Measurements from ENCODE around the gene FNBP1. TPM values are rescaled to one million over a fixed set of nuclear protein-coding genes. Genes with fewer than 3 reads are reported as not detected.
"Not testable (repeated sequence)": the region's sequence is repeated elsewhere in the genome, so short reads cannot be mapped to it uniquely, and the experiment has no call there.

Gene FNBP1
- total RNA-seq, 2 experiments from 2014 or later = 153 to 167 TPM

- H3K36me3 Mint-ChIP-seq = peaks cover 50% of the 10 kb centered on the region
- H3K27me3 Mint-ChIP-seq = no peaks in the 10 kb centered on the region
- H3K4me3 Mint-ChIP-seq = no peak overlapping the region
- H3K4me1 Mint-ChIP-seq = peaks cover 29% of the 10 kb centered on the region
- DNase-seq (peak; percentile 8), ATAC-seq (no peak)
- no peak overlapping the region for H3K27ac Mint-ChIP-seq
- CTCF ChIA-PET = interaction anchor here (1.1 to 4.1 kb wide), 3 partner anchors 8 to 235 kb away, joined by 3 to 11 read pairs (median 3); no protein-coding TSS in a partner anchor
- no peaks in the 10 kb centered on the region for H3K9me3 Mint-ChIP-seq (ENCODE audit: low read depth)
Measured at GRCh38 chr9:129972816-129973215, 70.2 kb downstream of the FNBP1 start.

GRCh38 chr9:129968690-129969485 lies 74.1 kb downstream of the FNBP1 start:
- Mint-ChIP-seq H3K4me3 (no peak overlapping the region), H3K9me3 (ENCODE audit: low read depth) (no peaks in the 10 kb centered on the region), H3K4me1 (peaks cover 54% of the 10 kb centered on the region), H3K36me3 (peaks cover 46% of the 10 kb centered on the region), H3K27ac (peak overlapping the region; percentile 28), H3K27me3 (no peaks in the 10 kb centered on the region)
- CTCF ChIA-PET = interaction anchor here (0.7 to 1.7 kb wide), 6 partner anchors 13 to 532 kb away, joined by 3 to 5 read pairs (median 3); no protein-coding TSS in a partner anchor
- ATAC-seq (no peak), DNase-seq (peak; percentile 8)

- Mint-ChIP-seq H3K9me3 (ENCODE audit: low read depth) (no peaks in the 10 kb centered on the region), H3K27ac (peak overlapping the region; percentile 87), H3K27me3 (no peaks in the 10 kb centered on the region), H3K4me3 (no peak overlapping the region), H3K4me1 (peaks cover 70% of the 10 kb centered on the region), H3K36me3 (peaks cover 45% of the 10 kb centered on the region)
- ATAC-seq (no peak), DNase-seq (peak; percentile 31)
- CTCF ChIA-PET = interaction anchor here (1.1 to 2.0 kb wide), 4 partner anchors 9 to 87 kb away, joined by 3 to 11 read pairs (median 5); no protein-coding TSS in a partner anchor
Measured at GRCh38 chr9:129964901-129965734, 77.9 kb downstream of the FNBP1 start.

GRCh38 chr9:129962889-129963703 lies 79.9 kb downstream of the FNBP1 start:
- Mint-ChIP-seq H3K27ac (peak overlapping the region; percentile 87), H3K9me3 (ENCODE audit: low read depth) (no peaks in the 10 kb centered on the region), H3K4me3 (peak overlapping the region; percentile 75), H3K4me1 (peaks cover 69% of the 10 kb centered on the region), H3K27me3 (no peaks in the 10 kb centered on the region), H3K36me3 (peaks cover 48% of the 10 kb centered on the region)
- peak; percentile 89 for DNase-seq
- CTCF ChIA-PET = interaction anchor here (0.9 to 2.0 kb wide), 5 partner anchors 11 to 76 kb away, joined by 3 to 11 read pairs (median 4); no protein-coding TSS in a partner anchor
- peak; percentile 95 for ATAC-seq

- DNase-seq (no peak), ATAC-seq (no peak)
- Mint-ChIP-seq H3K4me1 (peaks cover 75% of the 10 kb centered on the region), H3K27me3 (no peaks in the 10 kb centered on the region), H3K36me3 (peaks cover 53% of the 10 kb centered on the region), H3K27ac (peak overlapping the region; percentile 87), H3K9me3 (ENCODE audit: low read depth) (no peaks in the 10 kb centered on the region), H3K4me3 (peak overlapping the region; percentile 75)
- CTCF ChIA-PET = interaction anchor here (1.9 kb wide), 1 partner anchor 77 kb away, joined by 7 read pairs; no protein-coding TSS in a partner anchor
Measured at GRCh38 chr9:129962451-129962864, 80.5 kb downstream of the FNBP1 start.

- Mint-ChIP-seq H3K9me3 (ENCODE audit: low read depth) (no peaks in the 10 kb centered on the region), H3K27me3 (no peaks in the 10 kb centered on the region), H3K36me3 (peaks cover 59% of the 10 kb centered on the region), H3K27ac (no peak overlapping the region), H3K4me3 (no peak overlapping the region), H3K4me1 (peaks cover 72% of the 10 kb centered on the region)
- CTCF ChIA-PET = interaction anchor here (0.8 to 3.5 kb wide), 7 partner anchors 10 to 94 kb away, joined by 3 to 10 read pairs (median 3); no protein-coding TSS in a partner anchor
- DNase-seq = peak; percentile 19
- ATAC-seq = no peak
Measured at GRCh38 chr9:129958796-129959195, 84.2 kb downstream of the FNBP1 start.

- Mint-ChIP-seq H3K27me3 (no peaks in the 10 kb centered on the region), H3K4me3 (no peak overlapping the region), H3K36me3 (peaks cover 65% of the 10 kb centered on the region), H3K9me3 (ENCODE audit: low read depth) (no peaks in the 10 kb centered on the region), H3K4me1 (peaks cover 51% of the 10 kb centered on the region), H3K27ac (peak overlapping the region; percentile 80)
- peak; percentile 3 for ATAC-seq
- no peak for DNase-seq
- CTCF ChIA-PET = interaction anchor here (1.1 to 1.7 kb wide), 3 partner anchors 17 to 70 kb away, joined by 3 to 4 read pairs (median 3); no protein-coding TSS in a partner anchor
Measured at GRCh38 chr9:129954868-129955550, 88.0 kb downstream of the FNBP1 start.

GRCh38 chr9:129953736-129954135 lies 89.3 kb downstream of the FNBP1 start:
- CTCF ChIA-PET = interaction anchor here (1.7 kb wide), 1 partner anchor 68 kb away, joined by 4 read pairs; no protein-coding TSS in a partner anchor
- DNase-seq (no peak), ATAC-seq (no peak)
- Mint-ChIP-seq H3K4me1 (peaks cover 55% of the 10 kb centered on the region), H3K9me3 (ENCODE audit: low read depth) (no peaks in the 10 kb centered on the region), H3K27ac (peak overlapping the region; percentile 15), H3K36me3 (peaks cover 70% of the 10 kb centered on the region), H3K27me3 (no peaks in the 10 kb centered on the region), H3K4me3 (no peak overlapping the region)

GRCh38 chr9:129952337-129952736 lies 90.7 kb downstream of the FNBP1 start:
- ATAC-seq = no peak
- CTCF ChIA-PET = no interaction called here
- DNase-seq = no peak
- Mint-ChIP-seq H3K9me3 (ENCODE audit: low read depth) (no peaks in the 10 kb centered on the region), H3K27ac (no peak overlapping the region), H3K4me3 (no peak overlapping the region), H3K4me1 (peaks cover 44% of the 10 kb centered on the region), H3K36me3 (peaks cover 65% of the 10 kb centered on the region), H3K27me3 (no peaks in the 10 kb centered on the region)

- H3K4me1 Mint-ChIP-seq = peaks cover 42% of the 10 kb centered on the region
- no peaks in the 10 kb centered on the region for H3K9me3 Mint-ChIP-seq (ENCODE audit: low read depth)
- DNase-seq (no peak), ATAC-seq (no peak)
- H3K27me3 Mint-ChIP-seq = no peaks in the 10 kb centered on the region
- H3K36me3 Mint-ChIP-seq = peaks cover 62% of the 10 kb centered on the region
- CTCF ChIA-PET = interaction anchor here (1.0 to 1.2 kb wide), 2 partner anchors 12 to 19 kb away, joined by 3 to 4 read pairs; no protein-coding TSS in a partner anchor
- peak overlapping the region; percentile 18 for H3K27ac Mint-ChIP-seq
- no peak overlapping the region for H3K4me3 Mint-ChIP-seq
Measured at GRCh38 chr9:129949821-129950220, 93.2 kb downstream of the FNBP1 start.

- DNase-seq; H3K4me3 Mint-ChIP-seq; H3K27me3 Mint-ChIP-seq; H3K27ac Mint-ChIP-seq; ATAC-seq; H3K9me3 Mint-ChIP-seq (ENCODE audit: low read depth): not testable (repeated sequence)
- CTCF ChIA-PET = interaction anchor here (1.0 to 1.8 kb wide), 3 partner anchors 10 to 119 kb away, joined by 3 to 6 read pairs (median 4); no protein-coding TSS in a partner anchor
- H3K36me3 Mint-ChIP-seq = peaks cover 67% of the 10 kb centered on the region
- peaks cover 50% of the 10 kb centered on the region for H3K4me1 Mint-ChIP-seq
Measured at GRCh38 chr9:129948626-129949025, 94.4 kb downstream of the FNBP1 start.
